ENCODE results near the gene ALG12.
A peak's percentile ranks its signal among the peaks of the same experiment; 100 is the strongest.

Gene ALG12

GRCh38 chr22:49929211-49929979 lies 11.2 kb upstream of the ALG12 start:
- DNase-seq: peak; percentile 95

- DNase-seq: no peak
Observed at GRCh38 chr22:49928555-49929210, 10.4 kb upstream of the ALG12 start.

- no peak for DNase-seq
Observed at GRCh38 chr22:49928185-49928495, 9.9 kb upstream of the ALG12 start.

- no peak for DNase-seq
Observed at GRCh38 chr22:49927483-49928184, 9.4 kb upstream of the ALG12 start.

GRCh38 chr22:49926916-49927315 lies 8.7 kb upstream of the ALG12 start:
- no peak for DNase-seq

- DNase-seq: peak; percentile 86
Observed at GRCh38 chr22:49925525-49926128, 7.4 kb upstream of the ALG12 start.

GRCh38 chr22:49924113-49924833 lies 6.0 kb upstream of the ALG12 start:
- no peak for DNase-seq

- no peak for DNase-seq
Observed at GRCh38 chr22:49923445-49923844, 5.2 kb upstream of the ALG12 start.

- no peak for DNase-seq
Observed at GRCh38 chr22:49922926-49923325, 4.7 kb upstream of the ALG12 start.

GRCh38 chr22:49922484-49922883 lies 4.2 kb upstream of the ALG12 start:
- no peak for DNase-seq

- DNase-seq: no peak
Observed at GRCh38 chr22:49921508-49922278, 3.5 kb upstream of the ALG12 start.

GRCh38 chr22:49920859-49921258 lies 2.6 kb upstream of the ALG12 start:
- DNase-seq: no peak

GRCh38 chr22:49918911-49919881 lies 958 bp upstream of the ALG12 start:
- no peak for DNase-seq

- no peak for DNase-seq
Observed at GRCh38 chr22:49916831-49917230, 1.4 kb downstream of the ALG12 start.

- no peak for DNase-seq
Observed at GRCh38 chr22:49915610-49916009, 2.6 kb downstream of the ALG12 start.

- no peak for DNase-seq
Observed at GRCh38 chr22:49914256-49914655, 4.0 kb downstream of the ALG12 start.

- DNase-seq: no peak
Observed at GRCh38 chr22:49913446-49913845, 4.8 kb downstream of the ALG12 start.

GRCh38 chr22:49913026-49913425 lies 5.2 kb downstream of the ALG12 start:
- DNase-seq: no peak

GRCh38 chr22:49911881-49912625 lies 6.2 kb downstream of the ALG12 start:
- no peak for DNase-seq
